ENCODE results near the gene ORM1. TPM values are rescaled to one million over a fixed set of nuclear protein-coding genes. Genes with fewer than 3 reads are reported as not detected.

The ORM1 gene
- total RNA-seq, 2 experiments from 2014 or later, result not detected

DNA sequence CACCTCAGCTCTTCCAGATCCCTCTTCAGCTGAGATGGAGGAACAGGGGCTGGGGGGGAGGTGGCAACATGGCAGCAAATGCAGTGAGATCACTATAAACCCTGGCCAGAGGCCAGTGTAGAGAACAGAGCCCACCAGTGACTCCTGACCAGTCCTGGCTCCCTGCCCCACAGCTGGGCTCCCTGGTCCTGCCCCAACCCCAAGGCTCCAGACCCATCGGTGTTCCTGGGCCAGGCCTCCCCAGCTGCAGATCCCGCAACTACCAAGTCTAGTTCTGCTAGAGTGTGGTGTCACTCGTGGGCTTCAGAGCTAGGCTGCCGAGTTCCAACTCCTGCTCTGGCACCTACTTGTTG is 48.0 kb downstream of the ORM1 start:
- H3K79me2 ChIP-seq (ENCODE audit: insufficient read depth, low read depth, low read length), result peaks cover 53% of the 10 kb centered on the region

DNA sequence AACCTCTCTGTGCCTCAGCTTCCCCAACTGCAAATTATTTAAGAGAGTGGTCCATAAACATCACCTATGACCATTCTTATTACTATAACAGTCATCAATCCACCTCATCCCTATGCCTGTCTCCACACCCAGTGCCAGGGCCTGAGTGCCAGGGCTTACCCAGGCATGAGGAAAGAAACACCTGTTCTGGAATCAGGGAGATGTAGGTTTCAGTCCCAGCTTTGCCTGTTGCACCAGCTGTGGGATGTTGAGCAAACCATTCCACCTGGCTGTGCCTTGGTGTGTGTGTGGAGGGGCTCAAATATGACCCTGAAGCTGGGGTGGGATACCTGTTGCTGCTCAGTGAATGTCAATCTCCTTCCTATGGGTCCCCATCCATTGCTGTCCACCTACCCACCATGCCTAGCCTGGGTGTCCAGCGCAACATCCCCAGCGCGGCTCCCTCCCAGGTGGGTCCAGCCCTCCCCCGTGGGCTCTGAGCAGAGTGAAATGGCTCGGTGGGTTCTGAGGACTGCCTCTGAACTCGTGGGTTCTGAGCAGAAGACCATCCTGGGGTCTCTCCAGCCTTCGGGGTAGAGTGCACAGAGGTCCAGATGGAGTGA is 48.5 kb downstream of the ORM1 start:
- no peaks in the 10 kb centered on the region for H3K9me2 ChIP-seq (ENCODE audit: insufficient read depth, low read length)
- no peak for TF ChIP-seq EZH2phosphoT487 (IDR thresholded peaks at IDR 0.05; ENCODE audit: borderline replicate concordance, low read depth, low read length)
- TF ChIP-seq, protein P1, sequence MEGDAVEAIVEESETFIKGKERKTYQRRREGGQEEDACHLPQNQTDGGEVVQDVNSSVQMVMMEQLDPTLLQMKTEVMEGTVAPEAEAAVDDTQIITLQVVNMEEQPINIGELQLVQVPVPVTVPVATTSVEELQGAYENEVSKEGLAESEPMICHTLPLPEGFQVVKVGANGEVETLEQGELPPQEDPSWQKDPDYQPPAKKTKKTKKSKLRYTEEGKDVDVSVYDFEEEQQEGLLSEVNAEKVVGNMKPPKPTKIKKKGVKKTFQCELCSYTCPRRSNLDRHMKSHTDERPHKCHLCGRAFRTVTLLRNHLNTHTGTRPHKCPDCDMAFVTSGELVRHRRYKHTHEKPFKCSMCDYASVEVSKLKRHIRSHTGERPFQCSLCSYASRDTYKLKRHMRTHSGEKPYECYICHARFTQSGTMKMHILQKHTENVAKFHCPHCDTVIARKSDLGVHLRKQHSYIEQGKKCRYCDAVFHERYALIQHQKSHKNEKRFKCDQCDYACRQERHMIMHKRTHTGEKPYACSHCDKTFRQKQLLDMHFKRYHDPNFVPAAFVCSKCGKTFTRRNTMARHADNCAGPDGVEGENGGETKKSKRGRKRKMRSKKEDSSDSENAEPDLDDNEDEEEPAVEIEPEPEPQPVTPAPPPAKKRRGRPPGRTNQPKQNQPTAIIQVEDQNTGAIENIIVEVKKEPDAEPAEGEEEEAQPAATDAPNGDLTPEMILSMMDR (conservative IDR thresholded peaks at IDR 0.05; ENCODE audit: low read length), result no peak
- H3K4me2 ChIP-seq (ENCODE audit: low read length), result peak overlapping the region; percentile 79
- no peaks in the 10 kb centered on the region for H3K9me3 ChIP-seq (ENCODE audit: low read length)
- ChIA-PET POLR2A (interaction anchor here (1.1 to 12.9 kb wide), 3 partner anchors 16 to 28 kb away, joined by 3 to 275 read pairs (median 3); partner anchors contain the start of gene AKNA), CTCF (ENCODE audit: unreplicated experiment) (interaction anchor here (0.8 to 1.3 kb wide), 2 partner anchors 17 to 19 kb away, joined by 9 to 14 read pairs; partner anchors contain the start of gene AKNA)
- BruUV-seq (replicated peaks), result no TSS peak
- peaks cover 96% of the 10 kb centered on the region for H3K4me1 ChIP-seq (ENCODE audit: insufficient read depth, low read length, poor library complexity, severe bottlenecking)
- H3K4me3 ChIP-seq (ENCODE audit: low read depth, low read length, poor library complexity, severe bottlenecking), result peak overlapping the region; percentile 56
- peak overlapping the region; percentile 99 for H3K27ac ChIP-seq (ENCODE audit: low read depth, low read length, poor library complexity, severe bottlenecking)
- DNase-seq (ENCODE audit: low spot score), result no peak
- no peak overlapping the region for H2AFZ ChIP-seq (ENCODE audit: low read length)
- H4K20me1 ChIP-seq (ENCODE audit: insufficient read depth, low read length), result no peaks in the 10 kb centered on the region
- intact Hi-C loops (cut with micrococcal nuclease; ENCODE audit: unreplicated experiment), result loop anchor here (5.0 to 10.0 kb wide), 2 partner anchors 556 to 957 kb away; partner anchors contain the start of genes C9orf43 and POLE3
- H3K36me3 ChIP-seq (ENCODE audit: insufficient read depth, low read length), result peaks cover 80% of the 10 kb centered on the region
- peaks cover 55% of the 10 kb centered on the region for H3K79me2 ChIP-seq (ENCODE audit: insufficient read depth, low read depth, low read length)

More for the DNA sequence above, 48.0 kb downstream of the ORM1 start:
- ChIA-PET POLR2A (interaction anchor here (12.9 kb wide), 1 partner anchor 16 kb away, joined by 275 read pairs; the partner anchor contains the start of gene AKNA), CTCF (ENCODE audit: unreplicated experiment) (no interaction called here)
- peak overlapping the region; percentile 99 for H3K27ac ChIP-seq (ENCODE audit: low read depth, low read length, poor library complexity, severe bottlenecking)
- H2AFZ ChIP-seq (ENCODE audit: low read length), result no peak overlapping the region
- intact Hi-C loops (cut with micrococcal nuclease; ENCODE audit: unreplicated experiment), result loop anchor here (5.0 to 10.0 kb wide), 2 partner anchors 556 to 956 kb away; partner anchors contain the start of genes C9orf43 and POLE3
- H3K4me1 ChIP-seq (ENCODE audit: insufficient read depth, low read length, poor library complexity, severe bottlenecking), result peaks cover 97% of the 10 kb centered on the region
- no peaks in the 10 kb centered on the region for H4K20me1 ChIP-seq (ENCODE audit: insufficient read depth, low read length)
- H3K4me2 ChIP-seq (ENCODE audit: low read length), result peak overlapping the region; percentile 79
- TF ChIP-seq EZH2phosphoT487 (IDR thresholded peaks at IDR 0.05; ENCODE audit: borderline replicate concordance, low read depth, low read length), result no peak
- TF ChIP-seq, protein P1 (conservative IDR thresholded peaks at IDR 0.05; ENCODE audit: low read length), result no peak
- DNase-seq (ENCODE audit: low spot score), result no peak
- H3K36me3 ChIP-seq (ENCODE audit: insufficient read depth, low read length), result peaks cover 82% of the 10 kb centered on the region
- H3K9me3 ChIP-seq (ENCODE audit: low read length), result no peaks in the 10 kb centered on the region
- peak overlapping the region; percentile 56 for H3K4me3 ChIP-seq (ENCODE audit: low read depth, low read length, poor library complexity, severe bottlenecking)
- H3K9me2 ChIP-seq (ENCODE audit: insufficient read depth, low read length), result no peaks in the 10 kb centered on the region
- BruUV-seq (replicated peaks), result no TSS peak
